ENCODE data around the gene NMNAT3.
A peak's percentile ranks its signal among the peaks of the same experiment; 100 is the strongest.

The NMNAT3 gene

DNA sequence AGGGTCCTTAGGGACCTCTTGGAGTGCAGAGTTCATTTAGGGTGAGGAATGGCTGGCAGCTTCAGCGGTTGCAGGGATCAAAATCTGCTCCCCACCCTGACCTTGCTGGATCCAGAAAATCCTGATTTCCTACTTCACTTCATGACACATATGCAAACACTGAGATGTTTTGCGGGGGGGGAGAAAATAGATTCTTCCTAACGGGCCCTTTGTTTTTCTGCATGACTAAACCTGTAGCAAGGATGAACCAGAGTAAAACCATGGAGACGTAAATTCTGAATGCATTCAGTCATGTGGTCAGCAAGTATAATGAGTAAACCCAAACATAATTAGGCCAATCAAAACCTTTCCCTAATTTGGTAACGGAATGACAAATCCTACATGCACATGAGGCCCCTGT, 118.2 kb downstream of the NMNAT3 start:
- Histone ChIP-seq H3K27ac (peak overlapping the region in 8 of 21 experiments; percentile 11 to 77 (median 43)), H3K4me3 (no peak overlapping the region)

DNA sequence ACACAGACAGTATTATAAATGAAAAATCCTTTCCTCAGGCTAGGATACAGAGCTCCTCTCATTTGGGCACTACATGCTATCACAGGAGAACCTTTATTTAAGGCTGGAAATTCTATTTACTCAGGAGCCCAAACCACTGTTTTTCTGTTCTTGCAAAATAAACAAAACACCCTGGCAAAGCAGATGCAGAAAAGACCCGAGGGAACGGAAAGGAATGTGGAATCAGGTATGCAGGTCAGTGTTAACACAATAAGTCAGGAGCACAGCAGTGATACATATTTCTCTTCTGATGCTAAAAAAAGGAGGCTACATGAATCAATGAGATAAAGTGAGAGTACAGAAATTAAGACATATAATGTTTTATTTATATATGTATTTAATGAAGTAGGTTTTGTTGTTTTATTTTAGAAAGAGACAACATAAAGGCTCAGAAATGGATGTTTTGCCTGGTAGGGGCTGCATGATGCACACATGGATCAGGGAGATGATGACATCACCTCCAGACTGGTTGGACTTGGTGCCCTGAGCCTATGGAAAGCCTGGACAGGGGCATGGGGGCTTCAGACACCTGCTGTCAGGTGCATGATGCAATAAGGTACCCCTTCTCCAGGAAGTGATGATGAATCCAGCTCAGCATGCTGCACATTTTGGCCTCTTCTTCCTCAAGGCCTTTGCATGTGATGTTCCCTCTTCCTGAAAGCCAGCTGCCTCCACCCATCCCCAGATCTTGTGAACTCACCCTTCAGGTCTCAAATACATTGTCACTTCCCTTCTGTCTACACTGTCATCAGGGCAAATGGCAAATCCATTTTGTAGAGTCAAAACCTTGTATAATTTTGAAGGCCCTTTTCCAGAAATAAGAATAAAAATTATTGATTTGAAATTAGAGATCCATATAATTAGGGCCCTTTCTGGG, 119.2 kb downstream of the NMNAT3 start:
- Histone ChIP-seq H3K27ac (peak overlapping the region in 8 of 21 experiments; percentile 11 to 77 (median 43)), H3K4me3 (no peak overlapping the region)

DNA sequence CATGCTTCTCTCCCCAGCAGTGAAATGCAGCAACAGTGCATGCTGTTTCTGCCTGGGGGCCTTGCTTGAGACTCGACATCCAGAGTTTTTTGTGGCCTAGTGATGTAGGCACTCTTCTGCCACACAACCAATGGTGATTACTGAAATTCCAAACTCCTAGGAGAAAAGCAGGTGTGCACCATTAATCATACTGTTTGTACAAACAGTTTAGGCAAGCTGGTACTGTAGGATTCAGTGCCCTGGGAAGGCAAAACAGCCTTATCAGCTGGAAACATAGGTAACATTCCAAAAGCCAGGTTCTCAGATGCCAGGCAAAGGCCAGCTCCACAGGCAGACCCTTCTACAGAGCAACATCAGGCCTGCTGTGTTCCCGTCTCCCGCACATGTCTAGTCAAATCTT, 120.7 kb downstream of the NMNAT3 start:
- Histone ChIP-seq H3K27ac (no peak overlapping the region), H3K4me3 (no peak overlapping the region)

DNA sequence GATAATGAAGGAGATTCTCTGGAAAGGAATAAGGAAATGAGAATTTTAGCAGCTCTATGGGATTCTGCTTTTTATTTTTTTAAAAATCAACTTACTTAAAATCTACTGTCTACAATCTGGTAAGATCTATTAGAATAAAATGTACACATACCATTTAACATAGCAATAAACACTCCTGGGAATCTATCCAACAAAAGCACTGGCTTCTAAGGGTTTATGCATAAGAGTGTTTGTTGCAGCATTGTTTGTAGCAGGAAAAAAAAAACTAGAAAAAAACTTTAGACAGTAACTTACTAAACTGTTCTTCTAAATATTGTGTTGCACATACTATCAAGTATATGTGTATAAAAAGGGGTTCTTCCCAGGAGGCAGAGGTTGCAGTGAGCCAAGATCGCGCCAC, 122.5 kb downstream of the NMNAT3 start:
- H3K4me3 ChIP-seq, result no peak overlapping the region
- H3K27ac ChIP-seq, result peak overlapping the region in 1 of 21 experiments; percentile 34

DNA sequence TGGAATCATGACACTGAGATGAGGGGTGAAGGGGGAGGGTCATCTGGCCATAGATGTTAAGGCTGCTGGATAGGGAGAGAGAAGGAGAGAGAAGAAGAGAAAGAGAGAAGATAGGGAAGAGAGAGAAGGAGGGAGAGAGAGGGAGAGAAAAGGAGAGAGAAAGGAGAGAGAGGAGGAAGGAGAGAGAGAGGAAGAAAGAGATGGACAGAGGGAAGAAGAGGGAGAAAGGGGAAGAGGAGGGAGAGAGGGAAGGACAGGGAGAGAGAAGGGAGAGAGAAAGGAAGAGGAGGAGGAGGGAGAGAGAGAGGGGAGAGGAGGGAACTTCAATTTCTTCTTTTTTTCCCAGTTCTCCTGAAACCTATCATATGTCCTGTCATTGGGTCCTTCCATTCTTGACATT, 123.1 kb downstream of the NMNAT3 start:
- no peak overlapping the region for H3K27ac ChIP-seq
- H3K4me3 ChIP-seq, result no peak overlapping the region

DNA sequence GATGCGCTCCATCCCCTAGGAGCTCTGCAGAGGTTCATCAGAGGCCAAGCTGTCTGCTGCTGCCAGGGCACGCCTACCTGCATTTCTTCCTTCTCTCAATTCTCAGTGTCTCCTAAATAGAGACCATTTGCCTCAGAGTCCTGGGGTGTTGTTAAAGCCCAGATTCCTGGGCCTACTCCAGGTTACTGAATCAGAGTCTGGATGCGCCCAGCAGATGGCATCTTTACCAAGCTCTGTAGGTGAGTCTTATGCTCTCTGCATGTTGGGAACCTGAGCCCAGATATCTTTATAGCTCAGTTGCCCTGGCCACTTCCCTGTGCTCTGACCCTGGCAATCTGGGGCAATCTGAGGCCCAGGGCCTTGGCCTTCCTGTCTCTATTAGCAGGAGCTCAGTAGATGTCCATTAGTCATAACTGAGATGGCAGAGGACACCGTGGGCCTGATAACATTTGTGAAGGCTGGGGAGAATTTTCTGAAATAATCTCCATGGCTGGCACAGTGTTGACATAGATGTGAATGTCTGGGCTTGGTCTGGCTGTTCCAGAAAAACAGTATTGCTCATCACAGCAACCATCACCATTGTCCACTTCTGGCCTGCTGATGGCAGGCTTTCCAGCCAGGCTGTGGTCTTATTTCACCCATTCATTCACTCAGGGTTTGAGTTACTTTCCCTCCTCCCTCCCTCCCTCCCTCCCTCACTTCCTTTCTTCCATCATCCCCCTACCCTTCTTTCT, 125.0 kb downstream of the NMNAT3 start:
- H3K27ac ChIP-seq, result no peak overlapping the region

DNA sequence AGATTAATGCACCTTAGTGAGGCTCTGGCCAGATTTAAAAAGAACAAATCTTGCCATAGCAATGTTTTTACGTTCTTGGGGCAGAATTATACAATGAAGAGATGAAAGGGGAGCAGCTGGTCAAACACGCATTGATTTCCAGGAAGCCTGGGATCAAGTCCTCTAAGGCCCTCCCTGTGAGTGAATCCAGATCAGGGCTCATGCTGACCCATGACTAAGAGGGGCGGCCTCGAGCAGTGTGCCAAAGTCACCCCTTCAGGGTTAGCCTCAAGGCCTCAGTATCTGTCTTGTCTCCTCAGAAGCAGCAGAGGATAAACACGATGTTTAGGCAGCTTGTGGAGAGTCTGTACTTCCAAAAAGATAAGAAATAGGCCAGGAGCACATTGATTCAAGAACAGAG, 129.0 kb downstream of the NMNAT3 start:
- no peak overlapping the region for H3K27ac ChIP-seq
- H3K4me3 ChIP-seq, result no peak overlapping the region

More for the DNA sequence above, 125.0 kb downstream of the NMNAT3 start:
- H3K4me3 ChIP-seq, result no peak overlapping the region

DNA sequence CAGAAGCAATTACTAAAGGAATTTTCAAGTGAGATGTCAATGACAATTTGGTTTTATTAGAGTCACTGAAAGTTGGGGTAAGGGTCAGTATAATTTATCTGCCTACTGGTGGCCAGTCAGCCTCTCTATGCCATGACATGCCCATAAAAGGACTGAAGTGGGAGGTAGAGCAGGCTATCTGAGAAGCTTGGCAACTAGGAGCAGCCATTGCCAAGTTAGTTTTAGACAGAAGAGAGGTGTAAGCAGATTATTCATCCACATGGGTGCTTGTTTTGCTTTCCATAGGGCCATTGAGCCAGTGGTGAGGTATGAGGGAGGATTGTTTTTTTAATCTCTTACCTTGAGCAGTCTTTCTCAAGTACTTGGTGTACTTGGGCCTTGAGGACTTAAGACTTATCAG, 130.1 kb downstream of the NMNAT3 start:
- no peak overlapping the region for H3K27ac ChIP-seq

DNA sequence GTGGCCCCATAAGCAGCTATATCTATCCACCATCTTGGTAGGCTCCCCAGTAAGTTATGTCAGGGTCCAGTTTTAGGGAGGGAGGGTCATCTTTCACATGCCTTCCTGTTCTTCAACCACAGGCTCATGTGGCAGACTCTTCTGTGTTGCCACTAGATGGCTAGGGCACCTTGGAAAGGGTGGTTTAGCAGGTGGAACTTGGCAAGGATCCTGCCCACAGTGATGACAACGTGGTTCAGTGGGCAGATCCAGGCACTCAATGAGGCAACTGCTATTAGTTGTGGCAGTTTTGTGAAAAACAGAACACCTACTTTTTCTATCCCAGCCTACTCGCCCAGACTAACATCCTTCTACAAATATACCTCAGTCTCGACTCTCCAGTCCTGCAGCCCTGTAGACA, 131.0 kb downstream of the NMNAT3 start:
- Histone ChIP-seq H3K27ac (no peak overlapping the region), H3K4me3 (no peak overlapping the region)

More for the DNA sequence above, 130.1 kb downstream of the NMNAT3 start:
- H3K4me3 ChIP-seq, result no peak overlapping the region

DNA sequence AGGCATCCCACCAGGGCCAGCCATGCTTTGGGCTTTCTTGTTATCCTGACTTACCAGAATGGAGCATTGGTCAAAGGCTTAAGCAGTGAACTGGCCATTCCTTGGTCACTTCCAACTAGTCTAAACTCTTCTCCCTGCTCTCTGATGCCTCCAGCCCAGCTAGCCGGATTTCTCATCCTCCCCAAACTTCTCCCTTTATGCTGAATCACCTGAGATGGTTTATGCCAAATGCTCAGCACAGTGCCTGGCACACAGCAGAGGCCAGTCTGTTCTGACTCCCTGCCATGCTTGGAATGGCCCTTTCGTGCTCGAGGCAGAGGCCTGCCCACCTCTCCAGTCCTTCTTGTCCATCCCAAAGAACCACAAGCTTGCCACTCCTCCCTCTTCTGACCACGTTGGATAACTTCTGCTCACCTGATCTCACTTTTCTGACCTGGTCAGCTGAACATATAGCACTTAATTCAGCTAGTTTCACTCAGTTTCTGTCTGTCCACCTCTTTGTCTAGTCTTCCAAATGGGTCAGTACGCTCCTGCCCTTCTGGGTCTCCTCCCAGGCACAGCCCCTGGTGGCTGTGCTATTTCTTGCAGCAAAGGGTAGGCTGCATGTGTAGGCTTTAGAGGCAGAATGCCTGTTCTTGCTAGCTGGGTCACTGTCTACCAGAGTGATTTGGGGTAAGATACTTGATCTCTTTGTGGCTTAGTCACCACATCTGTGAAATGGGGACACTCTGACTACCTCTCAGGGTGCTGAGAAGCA, 136.1 kb downstream of the NMNAT3 start:
- Histone ChIP-seq H3K4me3 (no peak overlapping the region), H3K27ac (no peak overlapping the region)

DNA sequence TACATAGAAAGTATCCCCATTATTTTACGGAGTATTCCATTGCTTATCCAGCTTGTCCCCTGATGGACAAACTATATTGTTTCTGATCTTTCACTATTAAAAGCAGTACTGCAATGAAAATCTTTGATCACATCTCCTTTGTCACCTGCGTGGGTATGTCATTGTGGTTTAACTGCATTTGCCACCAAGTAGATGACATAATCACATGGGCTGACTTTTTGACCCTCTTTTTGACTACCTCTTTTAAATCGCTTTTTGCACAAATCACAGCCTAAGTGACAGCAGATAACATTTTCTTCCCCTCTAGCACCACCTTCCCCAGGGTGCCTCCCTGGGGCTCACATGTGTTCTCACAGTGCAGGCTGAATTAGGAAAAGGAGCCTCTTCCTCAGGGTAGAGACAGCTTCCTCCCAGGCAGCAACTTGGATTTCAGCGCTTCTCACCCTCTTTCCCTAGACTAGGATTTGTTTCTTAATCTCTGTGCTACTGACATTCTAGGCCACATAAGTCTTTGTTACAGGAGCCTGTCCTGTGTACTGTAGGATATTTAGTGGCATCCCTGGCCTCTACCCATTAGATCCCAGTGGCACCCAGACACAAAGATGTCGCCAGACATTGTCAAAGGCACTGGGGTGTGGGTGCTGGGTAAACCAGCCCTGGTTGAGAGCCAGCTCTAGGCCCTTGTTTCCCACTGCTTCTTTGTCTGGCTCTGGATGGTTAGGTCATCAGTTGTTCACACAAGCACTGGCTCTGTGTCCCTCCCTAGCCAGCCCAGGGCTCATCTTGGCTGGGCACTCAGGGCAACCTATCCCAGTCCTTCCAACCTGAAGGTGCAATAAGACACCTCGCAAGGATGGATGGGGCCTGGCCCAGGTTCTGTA, 136.9 kb downstream of the NMNAT3 start:
- Histone ChIP-seq H3K27ac (peak overlapping the region in 2 of 21 experiments; percentile 62 to 76), H3K4me3 (no peak overlapping the region)

DNA sequence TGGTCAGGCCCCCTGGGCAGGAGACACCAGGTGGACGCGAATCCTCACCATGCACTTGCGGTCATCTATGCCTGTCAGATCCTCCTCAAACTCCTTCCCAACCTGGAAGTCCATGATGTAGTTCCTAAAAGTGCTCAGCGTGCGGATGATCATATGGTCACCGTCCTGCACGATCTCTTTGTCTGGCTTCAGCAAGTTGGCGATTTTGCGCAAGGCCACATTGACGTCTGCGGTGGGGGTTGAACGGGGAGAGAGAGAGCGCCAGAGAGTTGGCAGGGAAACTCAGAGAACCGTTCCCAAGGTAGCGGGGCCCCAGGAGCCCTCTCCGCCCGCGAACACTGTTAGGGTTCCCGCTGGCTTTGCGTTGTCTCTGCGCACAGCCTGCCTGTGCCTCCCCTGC, 139.0 kb downstream of the NMNAT3 start:
- peak overlapping the region; percentile 40 to 50 (median 42) for H3K4me3 ChIP-seq

DNA sequence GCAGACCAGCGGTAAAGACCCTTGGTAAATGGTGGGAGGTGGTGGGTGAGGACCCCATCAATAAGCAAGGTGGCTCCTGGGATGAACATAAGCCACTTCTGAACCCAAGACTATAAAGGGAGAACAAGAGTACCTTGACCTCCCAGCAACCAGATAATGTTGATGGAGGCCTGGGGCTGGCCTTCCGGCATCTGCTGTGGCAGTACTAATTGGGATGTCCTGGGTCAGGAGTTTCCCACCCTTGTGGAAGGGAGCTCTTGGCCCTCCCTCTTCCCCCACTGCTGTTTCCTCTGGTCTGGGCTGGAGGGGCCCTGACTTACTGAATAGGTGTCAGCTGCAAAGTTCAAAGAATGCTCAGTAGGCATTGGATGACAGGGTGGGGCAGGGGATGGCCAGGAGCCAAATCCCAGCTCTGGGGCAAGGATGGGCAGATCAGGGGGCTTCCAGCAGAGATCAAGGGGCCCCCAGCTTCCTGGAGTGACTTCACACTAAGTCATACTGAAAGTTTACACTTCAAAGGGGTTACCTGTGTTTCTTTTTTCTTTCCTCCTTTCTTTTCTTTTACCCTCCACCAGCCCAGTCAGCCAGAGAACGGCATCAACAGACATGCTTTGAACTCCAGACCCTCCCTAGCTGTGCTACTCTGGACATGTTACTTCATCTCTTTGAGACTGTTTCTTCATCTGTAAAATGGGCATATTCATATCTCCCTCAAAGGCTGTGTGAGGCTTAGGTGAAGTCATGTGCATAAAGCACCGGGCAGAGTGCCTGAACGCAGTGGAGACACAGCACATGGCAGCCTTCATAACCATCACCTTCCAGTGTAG, 139.8 kb downstream of the NMNAT3 start:
- peak overlapping the region in 1 of 21 experiments; percentile 76 for H3K27ac ChIP-seq
- H3K4me3 ChIP-seq, result no peak overlapping the region

More for the DNA sequence above, 139.0 kb downstream of the NMNAT3 start:
- H3K27ac ChIP-seq, result peak overlapping the region in 11 of 21 experiments; percentile 11 to 76 (median 62)

DNA sequence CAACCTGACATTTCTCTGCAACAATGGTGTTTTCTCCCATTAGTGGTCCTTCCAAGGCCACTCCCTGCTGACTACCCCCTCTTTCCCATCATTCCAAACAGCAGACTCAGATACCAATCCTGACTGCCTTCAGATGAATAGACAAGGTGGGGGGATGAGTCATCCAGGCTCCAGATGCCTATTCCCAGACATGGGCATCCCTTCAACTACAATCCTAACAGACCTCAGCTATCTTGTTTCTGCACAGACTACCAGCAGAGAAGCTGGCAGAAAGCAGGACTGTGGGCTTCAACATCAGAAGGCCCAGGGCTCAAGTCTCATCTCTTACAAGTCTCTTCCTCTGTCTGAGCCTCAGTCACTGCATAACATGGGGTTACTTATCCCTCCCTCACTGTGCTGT, 140.4 kb downstream of the NMNAT3 start:
- peak overlapping the region in 1 of 21 experiments; percentile 76 for H3K27ac ChIP-seq
- no peak overlapping the region for H3K4me3 ChIP-seq

DNA sequence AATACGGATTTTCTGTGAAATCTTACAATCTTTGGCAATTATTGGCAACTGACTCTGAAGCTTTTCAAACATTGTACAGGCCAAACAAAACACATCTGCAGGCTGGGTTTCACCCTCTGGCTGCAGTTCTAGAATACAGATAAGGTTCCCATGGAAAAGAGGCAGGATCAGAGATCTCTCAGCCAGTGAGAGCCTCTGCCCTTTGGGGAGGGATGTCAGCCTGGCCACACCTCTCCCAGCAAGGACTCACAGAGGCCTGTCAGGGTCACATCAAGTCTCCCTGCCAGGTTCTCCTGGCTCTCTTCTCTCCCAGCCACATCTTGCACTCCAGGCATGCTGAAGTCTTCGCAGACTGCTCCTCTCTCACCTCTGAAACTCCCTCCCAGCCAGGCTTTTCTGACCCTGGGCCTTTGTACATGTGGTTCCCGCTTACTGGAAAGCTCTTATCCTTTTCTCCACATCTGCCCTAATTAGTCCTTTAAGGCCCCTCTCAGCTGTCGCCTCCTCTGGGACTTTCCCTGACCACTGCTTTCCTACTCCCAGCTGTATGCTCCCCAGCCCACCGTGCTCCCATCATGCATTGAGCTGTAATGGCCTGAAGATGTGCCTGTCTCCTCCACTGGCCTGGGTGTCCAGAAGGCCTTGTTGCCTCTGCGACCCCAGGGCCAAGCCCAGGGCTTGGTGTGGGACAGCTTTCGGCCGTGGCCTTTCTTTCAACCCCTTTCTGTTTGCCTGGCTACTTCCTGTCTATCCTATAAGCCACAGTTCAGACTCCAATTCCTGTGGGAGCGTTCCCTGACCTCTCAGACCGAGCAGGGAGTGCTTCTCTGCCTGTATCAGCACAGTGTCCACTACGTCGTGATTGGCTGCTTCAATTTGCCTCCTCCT, 142.5 kb downstream of the NMNAT3 start:
- H3K27ac ChIP-seq, result peak overlapping the region in 15 of 21 experiments; percentile 1 to 79 (median 55)
- no peak overlapping the region for H3K4me3 ChIP-seq

DNA sequence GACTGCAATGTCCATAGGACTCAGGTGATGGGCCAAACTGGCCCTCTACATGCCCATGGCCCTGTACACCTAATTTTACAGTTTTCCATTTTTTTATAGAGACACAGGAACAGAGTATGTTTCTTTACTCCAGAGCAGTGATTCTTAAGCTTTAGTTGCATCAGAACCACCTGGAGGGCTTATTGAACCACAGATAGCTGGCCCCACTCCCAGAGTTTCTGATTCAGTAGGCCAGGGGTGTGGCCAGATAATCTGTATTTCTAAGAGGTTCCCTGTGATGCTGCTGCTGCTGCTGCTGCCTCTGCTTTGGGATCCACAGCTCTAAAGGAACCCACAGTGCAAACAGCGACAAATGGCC, 143.3 kb downstream of the NMNAT3 start:
- H3K4me3 ChIP-seq, result no peak overlapping the region
- H3K27ac ChIP-seq, result peak overlapping the region in 16 of 21 experiments; percentile 7 to 85 (median 68)

DNA sequence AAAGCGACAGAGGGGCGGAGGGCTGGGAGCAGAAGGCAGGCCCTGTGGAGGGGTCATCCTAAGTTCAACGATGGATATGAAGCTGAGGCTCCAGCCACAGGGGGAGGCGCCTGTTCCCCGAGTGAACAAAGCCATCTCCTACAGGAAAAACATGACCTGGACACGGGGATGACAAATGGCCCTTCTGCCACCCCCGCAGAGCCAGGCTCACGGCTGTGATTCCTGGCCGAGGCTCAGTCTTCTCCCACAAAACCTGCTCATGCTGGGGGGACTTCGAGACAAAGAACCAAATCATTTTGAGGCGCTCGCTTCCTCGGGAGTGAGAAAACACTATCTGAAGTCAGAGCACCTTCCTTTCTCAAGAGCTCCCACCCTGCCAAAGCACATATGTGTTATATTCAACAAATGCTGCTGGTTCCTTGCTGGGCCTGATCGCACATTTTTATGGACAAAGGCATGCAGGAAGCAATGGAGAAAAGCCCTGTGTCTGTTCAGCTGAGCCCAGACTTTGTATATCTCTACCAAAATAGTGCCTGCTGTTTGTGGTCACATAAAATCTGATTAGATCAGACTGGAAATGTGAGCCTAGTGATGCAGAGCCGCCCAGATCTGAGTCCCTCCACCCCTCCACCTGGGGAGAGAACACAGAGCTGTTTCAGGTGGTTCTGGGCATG, 143.9 kb downstream of the NMNAT3 start:
- Histone ChIP-seq H3K27ac (peak overlapping the region in 18 of 21 experiments; percentile 7 to 85 (median 67)), H3K4me3 (no peak overlapping the region)

Measured in skin epidermis (tissue), 12 donors.